A549 (cell line): ENCODE data around the gene HSPB7. TPM values are rescaled to one million over a fixed set of nuclear protein-coding genes. Genes with fewer than 3 reads are reported as not detected.
"Not testable (repeated sequence)": the region's sequence is repeated elsewhere in the genome, so short reads cannot be mapped to it uniquely, and the experiment has no call there.

Experiments used
- ATAC-seq, 2 experiments: fragments of 200-7000 bp in 1 of 2; fragments of >200 bp in 1 of 2; cut with Nextera tagmentation in 1 of 2; cut with Tn5 transposase in 1 of 2; 3 replicates each; pipeline versions ENCODE4 v1.8.0 to v1.9.1; 2018 to 2020; ENCODE audit warnings: mild to moderate bottlenecking in 1 of 2, moderate library complexity in 1 of 2
- CTCF ChIA-PET: fragments of 300-600 bp; sonication (Branson Sonifier 250); formaldehyde crosslinking; extraction: SDS; loops from one replicate; lab custom pipeline; 2021; ENCODE audit warnings: antibody characterized with exemption, inconsistent platforms; lab: Yijun Ruan, JAX
- POLR2A ChIA-PET: fragments of 350-600 bp; formaldehyde crosslinking; extraction: SDS; loops from one replicate; lab custom pipeline; 2021; ENCODE audit warnings: antibody characterized with exemption, inconsistent platforms; lab: Yijun Ruan, JAX
- DNase-seq, 2 experiments: peaks; one replicate each; pipeline versions ENCODE4 v3.0.0 to v3.0.0-alpha.2; 2011 to 2016; ENCODE audit warnings: low read depth in 1 of 2, low spot score in 1 of 2
- FAIRE-seq: peaks from 2 replicates; lab custom pipeline; 2011; peaks lifted over from hg19 to GRCh38; lab: Jason Lieb, UNC
- H3K27ac ChIP-seq, 2 experiments: fragments of >200 bp; sonication (Bioruptor Twin); formaldehyde crosslinking; 3 replicates each; pipeline ENCODE4 v1.5.1; 2016 to 2017
- H3K4me1 ChIP-seq: fragments of >200 bp; sonication (Bioruptor Twin); formaldehyde crosslinking; 3 replicates; pipeline ENCODE4 v1.6.1; 2016
- H3K4me2 ChIP-seq: fragments of >200 bp; sonication (Bioruptor Twin); formaldehyde crosslinking; 3 replicates; pipeline ENCODE4 v1.6.1; 2016
- H3K4me3 ChIP-seq: fragments of >200 bp; sonication (Bioruptor Twin); formaldehyde crosslinking; 3 replicates; pipeline ENCODE4 v1.5.1; 2016
- H3K9me3 ChIP-seq: fragments of >200 bp; sonication (Bioruptor Twin); formaldehyde crosslinking; 3 replicates; pipeline ENCODE4 v1.6.1; 2016
- ELK1 ChIP-seq: fragments of 150-350 bp; IDR thresholded peaks from 2 replicates; pipeline ENCODE4 v1.6.1; 2014; ENCODE audit warnings: low read depth, mild to moderate bottlenecking, low read length
- FOXS1 ChIP-seq: fragments of 250-450 bp; sonication (Bioruptor Pico); IDR thresholded peaks from 2 replicates; pipeline ENCODE4 v1.5.0; 2020; ENCODE audit warnings: mild to moderate bottlenecking, moderate library complexity
- JUN ChIP-seq, 2 experiments: fragments of >200 bp; sonication (Bioruptor Twin); formaldehyde crosslinking; IDR thresholded peaks; 2 replicates in 1 of 2; 3 replicates in 1 of 2; pipeline ENCODE4 v1.6.1; 2016 to 2017
- KDM5A ChIP-seq: fragments of 200-600 bp; sonication (generic); IDR thresholded peaks from 2 replicates; pipeline ENCODE4 v1.6.1; 2016; ENCODE audit warnings: antibody characterized with exemption, mild to moderate bottlenecking
- MAX ChIP-seq: IDR thresholded peaks from 2 replicates; pipeline ENCODE4 v1.6.1; 2012
- PHF8 ChIP-seq: fragments of 200-600 bp; sonication (generic); IDR thresholded peaks from 2 replicates; pipeline ENCODE4 v1.6.1; 2016; ENCODE audit warnings: low read depth, mild to moderate bottlenecking, antibody characterized with exemption, moderate library complexity, borderline replicate concordance
- POLR2A ChIP-seq: IDR thresholded peaks from 2 replicates; pipeline ENCODE4 v1.6.1; 2012; ENCODE audit warnings: mild to moderate bottlenecking, low read length
- RCOR1 ChIP-seq: fragments of 150-350 bp; IDR thresholded peaks from 2 replicates; pipeline ENCODE4 v1.6.1; 2014; ENCODE audit warnings: antibody characterized with exemption, low read length, low read depth
- WGBS: methylation state at CpG from one replicate; pipeline ENCODE4 v1.1.6; 2017; ENCODE audit errors: missing lambda C conversion rate; 5-methylcytosine and 5-hydroxymethylcytosine counted together
- polyA plus RNA-seq, 4 experiments: library from polyadenylated mRNA; depleted of rRNA in 3 of 4; stranded (reverse); fragments of >200 nt; fragmentation: RNase III in 1 of 4; extraction: RNeasy Plus Mini Kit Qiagen cat#74134 plus additional on column Dnase treatment in 1 of 4; gene quantifications; 2 replicates in 3 of 4; 3 replicates in 1 of 4; pipeline ENCODE4 v1.2.3, GENCODE V29; 2011 to 2017
- TF ChIP-seq, protein P1 (sequence below): fragments of >200 bp; sonication (Bioruptor Twin); formaldehyde crosslinking; IDR thresholded peaks from 2 replicates; pipeline ENCODE4 v1.6.1; 2016
- TF ChIP-seq, protein P2 (sequence below): fragments of 200-600 bp; sonication (generic); IDR thresholded peaks from 2 replicates; pipeline ENCODE4 v1.6.1; 2016; ENCODE audit warnings: antibody characterized with exemption, mild to moderate bottlenecking, moderate library complexity

The HSPB7 gene
- polyA plus RNA-seq, 2 of the 4 experiments (the other 2 are of a cell fraction) = not detected

DNA sequence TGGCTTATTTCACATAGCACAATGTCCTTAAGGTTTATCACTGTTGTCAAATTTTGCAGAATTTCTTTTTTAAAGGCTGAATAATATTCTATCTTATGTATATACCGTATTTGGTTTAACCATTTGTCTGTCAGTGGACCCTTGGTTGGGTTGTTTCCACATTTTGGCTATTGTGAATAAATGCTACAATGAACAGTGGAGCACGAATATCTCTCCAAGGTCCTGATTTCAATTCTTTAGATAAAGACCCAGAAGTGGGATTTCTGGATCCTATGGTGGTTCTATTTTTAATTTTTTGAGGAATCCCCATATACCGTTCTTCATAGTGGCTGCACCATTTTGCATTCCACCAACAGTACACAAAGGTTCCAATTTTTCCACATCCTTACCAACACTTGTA lies 36.2 kb downstream of the HSPB7 start:
- no peak overlapping the region for H3K27ac ChIP-seq
- ChIA-PET CTCF (interaction anchor here (2.5 kb wide), 1 partner anchor 13 kb away, joined by 8 read pairs; no protein-coding TSS in a partner anchor), POLR2A (no interaction called here)
- no peak for DNase-seq
- no peak for FAIRE-seq
- H3K9me3 ChIP-seq = peaks cover 8% of the 10 kb centered on the region; the same call in 1 of the 3 replicates
- no peak for ATAC-seq
- TF ChIP-seq, protein P1, sequence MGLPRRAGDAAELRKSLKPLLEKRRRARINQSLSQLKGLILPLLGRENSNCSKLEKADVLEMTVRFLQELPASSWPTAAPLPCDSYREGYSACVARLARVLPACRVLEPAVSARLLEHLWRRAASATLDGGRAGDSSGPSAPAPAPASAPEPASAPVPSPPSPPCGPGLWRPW = no peak
- TF ChIP-seq, protein P2, sequence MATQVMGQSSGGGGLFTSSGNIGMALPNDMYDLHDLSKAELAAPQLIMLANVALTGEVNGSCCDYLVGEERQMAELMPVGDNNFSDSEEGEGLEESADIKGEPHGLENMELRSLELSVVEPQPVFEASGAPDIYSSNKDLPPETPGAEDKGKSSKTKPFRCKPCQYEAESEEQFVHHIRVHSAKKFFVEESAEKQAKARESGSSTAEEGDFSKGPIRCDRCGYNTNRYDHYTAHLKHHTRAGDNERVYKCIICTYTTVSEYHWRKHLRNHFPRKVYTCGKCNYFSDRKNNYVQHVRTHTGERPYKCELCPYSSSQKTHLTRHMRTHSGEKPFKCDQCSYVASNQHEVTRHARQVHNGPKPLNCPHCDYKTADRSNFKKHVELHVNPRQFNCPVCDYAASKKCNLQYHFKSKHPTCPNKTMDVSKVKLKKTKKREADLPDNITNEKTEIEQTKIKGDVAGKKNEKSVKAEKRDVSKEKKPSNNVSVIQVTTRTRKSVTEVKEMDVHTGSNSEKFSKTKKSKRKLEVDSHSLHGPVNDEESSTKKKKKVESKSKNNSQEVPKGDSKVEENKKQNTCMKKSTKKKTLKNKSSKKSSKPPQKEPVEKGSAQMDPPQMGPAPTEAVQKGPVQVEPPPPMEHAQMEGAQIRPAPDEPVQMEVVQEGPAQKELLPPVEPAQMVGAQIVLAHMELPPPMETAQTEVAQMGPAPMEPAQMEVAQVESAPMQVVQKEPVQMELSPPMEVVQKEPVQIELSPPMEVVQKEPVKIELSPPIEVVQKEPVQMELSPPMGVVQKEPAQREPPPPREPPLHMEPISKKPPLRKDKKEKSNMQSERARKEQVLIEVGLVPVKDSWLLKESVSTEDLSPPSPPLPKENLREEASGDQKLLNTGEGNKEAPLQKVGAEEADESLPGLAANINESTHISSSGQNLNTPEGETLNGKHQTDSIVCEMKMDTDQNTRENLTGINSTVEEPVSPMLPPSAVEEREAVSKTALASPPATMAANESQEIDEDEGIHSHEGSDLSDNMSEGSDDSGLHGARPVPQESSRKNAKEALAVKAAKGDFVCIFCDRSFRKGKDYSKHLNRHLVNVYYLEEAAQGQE = peak; percentile 38; the same call in 1 of the 2 replicates
- no peak for TF ChIP-seq ELK1
- 35% methylated on average over 3 of the region's 3 CpGs for WGBS
- peaks cover 1% of the 10 kb centered on the region; the same call in 2 of the 3 replicates for H3K4me1 ChIP-seq
- no peak overlapping the region for H3K4me3 ChIP-seq
- no peak overlapping the region for H3K4me2 ChIP-seq

DNA sequence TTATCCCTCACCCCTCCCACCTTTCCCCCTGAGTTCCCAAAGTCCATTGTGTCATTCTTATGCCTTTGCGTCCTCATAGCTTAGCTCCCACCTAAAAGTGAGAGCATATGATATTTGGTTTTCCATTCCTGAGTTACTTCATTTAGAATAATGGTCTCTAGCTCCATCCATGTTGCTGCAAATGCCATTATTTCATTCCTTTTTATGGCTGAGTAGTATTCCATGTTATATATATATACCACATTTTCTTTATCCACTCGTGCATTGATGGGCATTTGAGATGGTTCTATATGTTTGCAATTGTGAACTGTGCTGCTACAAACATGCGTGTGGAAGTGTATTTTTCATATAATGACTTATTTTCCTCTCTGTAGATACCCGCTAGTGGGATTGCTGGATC lies 39.9 kb downstream of the HSPB7 start:
- H3K27ac ChIP-seq = not testable (repeated sequence)

GRCh38 chr1:15975805-15976680 lies 41.8 kb downstream of the HSPB7 start, which contains the start of gene ZBTB17:
Gene ZBTB17, minus strand, starts transcription at chr1:15976101. Its CDS starts 27,606 bp downstream, at chr1:15948495.
- ChIA-PET CTCF (interaction anchor here (0.6 to 1.9 kb wide), 5 partner anchors 11 to 184 kb away, joined by 3 to 6 read pairs (median 4); no protein-coding TSS in a partner anchor), POLR2A (interaction anchor here (0.6 to 2.2 kb wide), 3 partner anchors 26 to 184 kb away, joined by 4 to 12 read pairs (median 4); no protein-coding TSS in a partner anchor)
- Histone ChIP-seq H3K27ac (peak within 1 kb of the TSS; percentile 83 to 94), H3K4me2 (peak within 1 kb of the TSS; percentile 91), H3K9me3 (no peaks in the 10 kb centered on the region), H3K4me3 (peak within 1 kb of the TSS; percentile 66), H3K4me1 (peaks cover 11% of the 10 kb centered on the region; the same call in 2 of the 3 replicates)
- 12% methylated on average over 25 of the region's 47 CpGs for WGBS
- DNase-seq (peak; percentile 84 to 90), FAIRE-seq (no peak), ATAC-seq (peak; percentile 96 to 98)
- TF ChIP-seq PHF8 = peak; percentile 83
- peak; percentile 49 for TF ChIP-seq MAX
- TF ChIP-seq FOXS1 (CRISPR knock-in tag) = no peak
- peak; percentile 30; the same call in 1 of the 2 replicates for TF ChIP-seq POLR2A
- peak in 1 of 2 experiments; percentile 71; a peak in 2 of 5 replicates for TF ChIP-seq JUN (IDR thresholded peaks at IDR 0.05)
- TF ChIP-seq KDM5A = peak; percentile 61; the same call in 1 of the 2 replicates
- TF ChIP-seq RCOR1 = no peak

More for the DNA sequence above, 39.9 kb downstream of the HSPB7 start:
- FAIRE-seq, H3K4me3 ChIP-seq, DNase-seq, ATAC-seq, CTCF ChIA-PET, H3K9me3 ChIP-seq, H3K4me2 ChIP-seq, POLR2A ChIA-PET: not testable (repeated sequence)
- peaks cover 11% of the 10 kb centered on the region; the same call in 2 of the 3 replicates for H3K4me1 ChIP-seq
- WGBS = 73% methylated on average over 4 of the region's 4 CpGs
